GM23338 (cell line): Measurements from ENCODE around the gene SLC12A7. TPM values are rescaled to one million over a fixed set of nuclear protein-coding genes. Genes with fewer than 3 reads are reported as not detected.

ENCODE experiments used
- ATAC-seq: fragments of 200-7000 bp; cut with Tn5 transposase; 3 replicates; pipeline ENCODE4 v1.9.1; 2020
- DNase-seq: peaks from one replicate; pipeline ENCODE4 v3.0.0-alpha.2; 2015; ENCODE audit warnings: low spot score
- H2AFZ ChIP-seq: fragments of 200-600 bp; sonication (generic); 2 replicates; pipeline ENCODE4 v1.8.0; 2016; ENCODE audit warnings: antibody characterized with exemption, mild to moderate bottlenecking, moderate library complexity
- H3F3A ChIP-seq: fragments of 200-600 bp; sonication (generic); replicated peaks from 2 replicates; pipeline ENCODE4 v1.8.0; 2017; ENCODE audit warnings: antibody characterized with exemption, mixed run types, low read depth
- H3K27ac ChIP-seq: fragments of 200-600 bp; sonication (generic); 2 replicates; pipeline ENCODE4 v1.6.1; 2016; ENCODE audit warnings: low read depth
- H3K27me3 ChIP-seq: fragments of 200-600 bp; sonication (generic); 2 replicates; pipeline ENCODE4 v1.8.0; 2016; ENCODE audit warnings: mild to moderate bottlenecking, mixed run types, moderate library complexity; ENCODE audit not compliant: insufficient read depth
- H3K36me3 ChIP-seq: fragments of 200-600 bp; sonication (generic); 2 replicates; pipeline ENCODE4 v1.8.0; 2016; ENCODE audit warnings: mild to moderate bottlenecking; ENCODE audit not compliant: insufficient read depth
- H3K4me1 ChIP-seq: fragments of 200-600 bp; sonication (generic); 2 replicates; pipeline ENCODE4 v1.8.0; 2016; ENCODE audit warnings: mild to moderate bottlenecking, moderate library complexity; ENCODE audit not compliant: insufficient read depth
- H3K4me2 ChIP-seq: fragments of 200-600 bp; sonication (generic); 2 replicates; pipeline ENCODE4 v1.7.1; 2017; ENCODE audit warnings: mixed run types
- H3K4me3 ChIP-seq: fragments of 200-600 bp; sonication (generic); 2 replicates; pipeline ENCODE4 v1.6.1; 2016; ENCODE audit warnings: mixed run types
- H3K79me2 ChIP-seq: fragments of 200-600 bp; sonication (generic); replicated peaks from 2 replicates; pipeline ENCODE4 v1.8.0; 2017; ENCODE audit warnings: mild to moderate bottlenecking; ENCODE audit not compliant: insufficient read depth
- H3K9me2 ChIP-seq: fragments of 200-600 bp; sonication (generic); 2 replicates; pipeline ENCODE4 v1.8.0; 2017; ENCODE audit not compliant: insufficient read depth
- H4K20me1 ChIP-seq: fragments of 200-600 bp; sonication (generic); replicated peaks from 2 replicates; pipeline ENCODE4 v1.8.0; 2017; ENCODE audit warnings: mild to moderate bottlenecking; ENCODE audit not compliant: insufficient read depth
- H3K27ac Mint-ChIP-seq: 2 replicates; pipeline ENCODE4 v1.8.0; 2020; ENCODE audit warnings: inconsistent platforms, mild to moderate bottlenecking, moderate library complexity, mixed read lengths
- H3K27me3 Mint-ChIP-seq: 3 replicates; pipeline ENCODE4 v1.8.0; 2022; ENCODE audit warnings: low read depth, mild to moderate bottlenecking, moderate library complexity, mixed read lengths, inconsistent platforms; ENCODE audit not compliant: insufficient read depth, poor library complexity
- H3K36me3 Mint-ChIP-seq: 3 replicates; pipeline ENCODE4 v1.8.0; 2021; ENCODE audit warnings: low read depth, mild to moderate bottlenecking, inconsistent platforms, moderate library complexity, mixed read lengths
- H3K4me1 Mint-ChIP-seq: 3 replicates; pipeline ENCODE4 v1.8.0; 2020; ENCODE audit warnings: mild to moderate bottlenecking, inconsistent platforms, mixed read lengths
- H3K4me3 Mint-ChIP-seq: 3 replicates; pipeline ENCODE4 v1.8.0; 2021; ENCODE audit warnings: moderate library complexity, mild to moderate bottlenecking, inconsistent platforms, mixed read lengths
- H3K9me3 Mint-ChIP-seq: 3 replicates; pipeline ENCODE4 v1.8.0; 2020; ENCODE audit warnings: moderate library complexity, mild to moderate bottlenecking, inconsistent platforms, mixed read lengths
- CREB1 ChIP-seq: fragments of 250-450 bp; sonication (Bioruptor Pico); IDR thresholded peaks from 2 replicates; pipeline ENCODE4 v1.5.0; 2020; ENCODE audit warnings: low read depth, mild to moderate bottlenecking, moderate library complexity
- EZH2 ChIP-seq: fragments of 200-600 bp; sonication (generic); IDR thresholded peaks from one replicate; pipeline ENCODE4 v1.8.0; 2017; ENCODE audit warnings: antibody characterized with exemption, mild to moderate bottlenecking, low read depth; ENCODE audit not compliant: unreplicated experiment
- EZH2phosphoT487 ChIP-seq: fragments of 200-600 bp; sonication (generic); IDR thresholded peaks from one replicate; pipeline ENCODE4 v1.8.1; 2018; ENCODE audit warnings: antibody characterized with exemption; ENCODE audit not compliant: unreplicated experiment
- JUNB ChIP-seq: IDR thresholded peaks from one replicate; pipeline ENCODE4 v1.6.1; 2016; ENCODE audit warnings: antibody characterized with exemption; ENCODE audit not compliant: unreplicated experiment
- NANOG ChIP-seq: IDR thresholded peaks from 2 replicates; pipeline ENCODE4 v1.6.1; 2016; ENCODE audit warnings: antibody characterized with exemption, borderline replicate concordance
- POLR2AphosphoS5 ChIP-seq: IDR thresholded peaks from 2 replicates; pipeline ENCODE4 v1.6.1; 2016; ENCODE audit warnings: antibody characterized with exemption, low read depth
- REST ChIP-seq: IDR thresholded peaks from one replicate; pipeline ENCODE4 v1.6.1; 2018; ENCODE audit warnings: antibody characterized with exemption; ENCODE audit not compliant: unreplicated experiment
- STAT1 ChIP-seq: IDR thresholded peaks from one replicate; pipeline ENCODE4 v1.6.1; 2016; ENCODE audit warnings: antibody characterized with exemption; ENCODE audit not compliant: unreplicated experiment
- ZNF114 ChIP-seq: fragments of 250-450 bp; sonication (Bioruptor Pico); IDR thresholded peaks from 2 replicates; pipeline ENCODE4 v1.5.0; 2020; ENCODE audit warnings: mild to moderate bottlenecking, moderate library complexity
- ZNF331 ChIP-seq: fragments of 250-450 bp; sonication (Bioruptor Pico); IDR thresholded peaks from 2 replicates; pipeline ENCODE4 v1.5.0; 2020; ENCODE audit warnings: low read depth, mild to moderate bottlenecking, moderate library complexity
- ZNF462 ChIP-seq: fragments of 250-450 bp; sonication (Bioruptor Pico); IDR thresholded peaks from 2 replicates; pipeline ENCODE4 v1.5.0; 2020; ENCODE audit warnings: mild to moderate bottlenecking, moderate library complexity
- polyA plus RNA-seq: library from polyadenylated mRNA; unstranded; fragments of >200 nt; fragmentation: Nextera tagmentation; extraction: Ambion mirVana; gene quantifications from 2 replicates; pipeline ENCODE4 v1.2.1, GENCODE V29; 2016
- total RNA-seq: library from RNA; depleted of rRNA; stranded (reverse); fragments of >200 nt; shearing (Covaris generic); gene quantifications from 2 replicates; pipeline ENCODE4 v1.2.3, GENCODE V29; 2014
- TF ChIP-seq, protein P1 (sequence below), 2 experiments: fragments of 200-600 bp in 1 of 2; sonication (generic) in 1 of 2; conservative IDR thresholded peaks; 2 replicates each; pipeline versions ENCODE4 v1.5.1 to v1.6.1; 2016 to 2017; ENCODE audit warnings: antibody characterized with exemption in 2 of 2, low read depth in 2 of 2, mild to moderate bottlenecking in 2 of 2, moderate library complexity in 1 of 2
- TF ChIP-seq, protein P2 (sequence below): IDR thresholded peaks from 2 replicates; pipeline ENCODE4 v1.6.1; 2016; ENCODE audit warnings: antibody characterized with exemption

SLC12A7 gene
- total and polyA plus RNA-seq, 2 experiments from 2014 or later, result 7.4 to 32.2 TPM

- H3K4me2 ChIP-seq, result no peak overlapping the region
- no peak overlapping the region for H2AFZ ChIP-seq
- H3K79me2 ChIP-seq, result no peaks in the 10 kb centered on the region
- ATAC-seq (no peak), DNase-seq (no peak)
- no peaks in the 10 kb centered on the region for H3K36me3 ChIP-seq
- H3K27me3 ChIP-seq, result no peaks in the 10 kb centered on the region
- no peaks in the 10 kb centered on the region for H4K20me1 ChIP-seq
- H3K4me3 ChIP-seq, result no peak overlapping the region
- peaks cover 5% of the 10 kb centered on the region; the same call in 2 of the 3 replicates for H3K9me3 Mint-ChIP-seq
- H3K27me3 Mint-ChIP-seq, result peaks cover 18% of the 10 kb centered on the region
- no peak overlapping the region for H3K27ac ChIP-seq
- peaks cover 24% of the 10 kb centered on the region for H3K4me1 Mint-ChIP-seq
- H3K4me3 Mint-ChIP-seq, result no peak overlapping the region
- H3F3A ChIP-seq, result no peaks in the 10 kb centered on the region
- no peak overlapping the region for H3K27ac Mint-ChIP-seq
- no peaks in the 10 kb centered on the region for H3K9me2 ChIP-seq
- H3K4me1 ChIP-seq, result no peaks in the 10 kb centered on the region
- TF ChIP-seq EZH2, result no peak
- TF ChIP-seq EZH2phosphoT487, result no peak
- no peak for TF ChIP-seq REST
- TF ChIP-seq JUNB, result no peak
- no peak for TF ChIP-seq ZNF331 (CRISPR knock-in tag)
- TF ChIP-seq, protein P1, sequence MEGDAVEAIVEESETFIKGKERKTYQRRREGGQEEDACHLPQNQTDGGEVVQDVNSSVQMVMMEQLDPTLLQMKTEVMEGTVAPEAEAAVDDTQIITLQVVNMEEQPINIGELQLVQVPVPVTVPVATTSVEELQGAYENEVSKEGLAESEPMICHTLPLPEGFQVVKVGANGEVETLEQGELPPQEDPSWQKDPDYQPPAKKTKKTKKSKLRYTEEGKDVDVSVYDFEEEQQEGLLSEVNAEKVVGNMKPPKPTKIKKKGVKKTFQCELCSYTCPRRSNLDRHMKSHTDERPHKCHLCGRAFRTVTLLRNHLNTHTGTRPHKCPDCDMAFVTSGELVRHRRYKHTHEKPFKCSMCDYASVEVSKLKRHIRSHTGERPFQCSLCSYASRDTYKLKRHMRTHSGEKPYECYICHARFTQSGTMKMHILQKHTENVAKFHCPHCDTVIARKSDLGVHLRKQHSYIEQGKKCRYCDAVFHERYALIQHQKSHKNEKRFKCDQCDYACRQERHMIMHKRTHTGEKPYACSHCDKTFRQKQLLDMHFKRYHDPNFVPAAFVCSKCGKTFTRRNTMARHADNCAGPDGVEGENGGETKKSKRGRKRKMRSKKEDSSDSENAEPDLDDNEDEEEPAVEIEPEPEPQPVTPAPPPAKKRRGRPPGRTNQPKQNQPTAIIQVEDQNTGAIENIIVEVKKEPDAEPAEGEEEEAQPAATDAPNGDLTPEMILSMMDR (conservative IDR thresholded peaks at IDR 0.05; ENCODE audit: low read depth in 2 of 2), result no peak
- TF ChIP-seq, protein P2, sequence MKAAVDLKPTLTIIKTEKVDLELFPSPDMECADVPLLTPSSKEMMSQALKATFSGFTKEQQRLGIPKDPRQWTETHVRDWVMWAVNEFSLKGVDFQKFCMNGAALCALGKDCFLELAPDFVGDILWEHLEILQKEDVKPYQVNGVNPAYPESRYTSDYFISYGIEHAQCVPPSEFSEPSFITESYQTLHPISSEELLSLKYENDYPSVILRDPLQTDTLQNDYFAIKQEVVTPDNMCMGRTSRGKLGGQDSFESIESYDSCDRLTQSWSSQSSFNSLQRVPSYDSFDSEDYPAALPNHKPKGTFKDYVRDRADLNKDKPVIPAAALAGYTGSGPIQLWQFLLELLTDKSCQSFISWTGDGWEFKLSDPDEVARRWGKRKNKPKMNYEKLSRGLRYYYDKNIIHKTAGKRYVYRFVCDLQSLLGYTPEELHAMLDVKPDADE, result no peak
- no peak for TF ChIP-seq CREB1 (CRISPR knock-in tag)
- TF ChIP-seq ZNF462 (CRISPR knock-in tag), result no peak
- no peak for TF ChIP-seq STAT1
- TF ChIP-seq NANOG, result no peak
- no peak for TF ChIP-seq POLR2AphosphoS5
- TF ChIP-seq ZNF114, result no peak
- H3K36me3 Mint-ChIP-seq, result no peaks in the 10 kb centered on the region
Observed at GRCh38 chr5:1133510-1134201, 21.8 kb upstream of the SLC12A7 start.
